HL-60 (cell line): Measurements from ENCODE around the gene BRIP1.

Source experiments
- GABPA ChIP-seq: IDR thresholded peaks from 2 replicates; pipeline ENCODE4 v1.6.1; 2012; ENCODE audit warnings: low read depth
- POLR2AphosphoS5 ChIP-seq: IDR thresholded peaks from 2 replicates; pipeline ENCODE4 v1.6.1; 2012; ENCODE audit warnings: low read depth
- SPI1 ChIP-seq: IDR thresholded peaks from 2 replicates; pipeline ENCODE4 v1.6.1; 2012; ENCODE audit warnings: low read depth, mild to moderate bottlenecking, borderline replicate concordance
- TF ChIP-seq, protein P1 (sequence below): IDR thresholded peaks from one replicate; pipeline ENCODE4 v1.5.1; 2011; ENCODE audit warnings: low read length, control low read depth, inconsistent platforms; ENCODE audit not compliant: insufficient read depth

DNA sequence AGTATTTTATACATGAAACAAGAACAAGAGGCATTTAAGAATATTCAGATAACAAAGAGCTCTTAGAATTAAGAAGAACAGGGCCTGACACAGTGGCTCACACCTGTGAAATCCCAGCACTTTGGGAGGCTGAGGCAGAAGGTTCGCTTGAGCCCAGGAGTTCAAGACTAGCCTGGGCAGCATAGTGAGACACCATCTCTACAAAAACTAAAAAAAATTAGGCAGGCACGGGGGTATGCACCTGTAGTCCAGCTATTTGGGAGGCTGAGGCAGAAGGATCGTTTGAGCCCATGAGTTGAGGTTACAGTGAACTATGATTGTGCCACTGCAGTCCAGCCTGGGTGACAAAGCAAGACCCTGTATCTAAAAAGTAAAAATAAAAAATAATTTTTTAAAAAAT lies 12.5 kb upstream of the BRIP1 start:
- TF ChIP-seq POLR2AphosphoS5 (no peak), GABPA (no peak), SPI1 (no peak)
- TF ChIP-seq, protein P1, sequence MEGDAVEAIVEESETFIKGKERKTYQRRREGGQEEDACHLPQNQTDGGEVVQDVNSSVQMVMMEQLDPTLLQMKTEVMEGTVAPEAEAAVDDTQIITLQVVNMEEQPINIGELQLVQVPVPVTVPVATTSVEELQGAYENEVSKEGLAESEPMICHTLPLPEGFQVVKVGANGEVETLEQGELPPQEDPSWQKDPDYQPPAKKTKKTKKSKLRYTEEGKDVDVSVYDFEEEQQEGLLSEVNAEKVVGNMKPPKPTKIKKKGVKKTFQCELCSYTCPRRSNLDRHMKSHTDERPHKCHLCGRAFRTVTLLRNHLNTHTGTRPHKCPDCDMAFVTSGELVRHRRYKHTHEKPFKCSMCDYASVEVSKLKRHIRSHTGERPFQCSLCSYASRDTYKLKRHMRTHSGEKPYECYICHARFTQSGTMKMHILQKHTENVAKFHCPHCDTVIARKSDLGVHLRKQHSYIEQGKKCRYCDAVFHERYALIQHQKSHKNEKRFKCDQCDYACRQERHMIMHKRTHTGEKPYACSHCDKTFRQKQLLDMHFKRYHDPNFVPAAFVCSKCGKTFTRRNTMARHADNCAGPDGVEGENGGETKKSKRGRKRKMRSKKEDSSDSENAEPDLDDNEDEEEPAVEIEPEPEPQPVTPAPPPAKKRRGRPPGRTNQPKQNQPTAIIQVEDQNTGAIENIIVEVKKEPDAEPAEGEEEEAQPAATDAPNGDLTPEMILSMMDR: no peak
